ENCODE data around the gene ABHD12B. TPM values are rescaled to one million over a fixed set of nuclear protein-coding genes. Genes with fewer than 3 reads are reported as not detected.

Gene ABHD12B
- total and polyA plus RNA-seq, 2 of the 13 experiments (the other 11 are each of a cell fraction or from before 2014, with no cell fraction given), result not detected

DNA sequence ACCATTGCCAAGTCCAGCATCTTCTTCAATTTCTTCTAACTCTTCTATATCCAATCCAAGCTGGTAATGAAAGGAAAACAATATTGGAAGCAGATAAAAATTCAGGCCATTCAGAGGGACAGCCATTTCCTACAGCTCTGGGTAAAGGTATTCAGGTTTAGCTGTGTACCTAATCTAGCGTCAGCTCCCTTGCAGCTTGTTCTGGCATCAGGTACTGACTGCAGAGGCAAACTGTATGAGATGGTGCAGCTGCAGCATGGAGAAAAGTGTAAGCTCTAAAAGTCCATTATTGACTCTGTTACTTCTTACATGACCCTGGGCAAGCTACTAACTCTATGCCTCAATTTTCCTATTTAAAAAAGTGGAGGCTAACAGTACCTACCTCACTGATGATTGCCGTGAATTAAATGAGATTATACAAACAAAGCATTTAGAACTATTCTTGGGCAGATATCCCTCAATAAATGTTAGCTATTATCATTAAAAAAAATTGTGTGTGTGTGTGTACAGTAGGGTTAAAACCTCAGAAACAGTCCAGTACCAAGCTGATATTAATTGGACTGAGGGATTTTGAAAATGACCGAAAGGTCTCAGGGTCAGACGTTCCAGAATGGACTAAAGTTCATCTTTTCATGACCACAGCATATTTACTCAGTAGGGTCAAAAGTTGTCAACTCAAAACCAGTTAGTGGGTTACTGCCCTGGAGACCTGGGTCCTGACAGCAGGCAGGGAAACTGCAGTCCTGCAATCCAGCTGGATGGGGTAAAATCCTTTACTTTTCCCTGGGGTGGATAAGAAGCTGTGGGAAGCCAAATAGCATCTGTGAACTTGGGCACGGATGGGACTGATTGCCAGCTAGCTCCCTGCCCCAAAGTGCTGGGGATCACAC is 63.5 kb downstream of the ABHD12B start (continued):
- TF ChIP-seq TRAFD1 (CRISPR knock-in tag; IDR thresholded peaks at IDR 0.05; ENCODE audit: borderline replicate concordance) (no peak), PHF21A (CRISPR knock-in tag; IDR thresholded peaks at IDR 0.05) (peak; percentile 89), TIGD3 (CRISPR knock-in tag; IDR thresholded peaks at IDR 0.05; ENCODE audit: borderline replicate concordance) (no peak), ZNF597 (CRISPR knock-in tag; IDR thresholded peaks at IDR 0.05) (no peak), ZNF20 (CRISPR knock-in tag; IDR thresholded peaks at IDR 0.05) (no peak), CBFB (CRISPR knock-in tag; IDR thresholded peaks at IDR 0.05) (peak; percentile 76; the same call in 1 of the 2 replicates), THYN1 (CRISPR knock-in tag; IDR thresholded peaks at IDR 0.05; ENCODE audit: borderline replicate concordance, low read depth) (no peak), REL (CRISPR knock-in tag; conservative IDR thresholded peaks at IDR 0.05) (no peak), KAT8 (CRISPR knock-in tag; IDR thresholded peaks at IDR 0.05) (peak; percentile 56), ZNF274 (CRISPR knock-in tag; IDR thresholded peaks at IDR 0.05) (no peak), SIN3A (IDR thresholded peaks at IDR 0.05; ENCODE audit: borderline replicate concordance, low read depth, low read length) (0 out of 2 replicates have a peak, but pooled peaks have one; percentile 51), ZNF431 (CRISPR knock-in tag; IDR thresholded peaks at IDR 0.05; ENCODE audit: borderline replicate concordance, low read depth) (no peak)
- TF ChIP-seq, protein P1, sequence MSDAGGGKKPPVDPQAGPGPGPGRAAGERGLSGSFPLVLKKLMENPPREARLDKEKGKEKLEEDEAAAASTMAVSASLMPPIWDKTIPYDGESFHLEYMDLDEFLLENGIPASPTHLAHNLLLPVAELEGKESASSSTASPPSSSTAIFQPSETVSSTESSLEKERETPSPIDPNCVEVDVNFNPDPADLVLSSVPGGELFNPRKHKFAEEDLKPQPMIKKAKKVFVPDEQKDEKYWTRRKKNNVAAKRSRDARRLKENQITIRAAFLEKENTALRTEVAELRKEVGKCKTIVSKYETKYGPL (CRISPR knock-in tag; IDR thresholded peaks at IDR 0.05), result 0 out of 2 replicates have a peak, but pooled peaks have one; percentile 35
- TF ChIP-seq, protein P2, sequence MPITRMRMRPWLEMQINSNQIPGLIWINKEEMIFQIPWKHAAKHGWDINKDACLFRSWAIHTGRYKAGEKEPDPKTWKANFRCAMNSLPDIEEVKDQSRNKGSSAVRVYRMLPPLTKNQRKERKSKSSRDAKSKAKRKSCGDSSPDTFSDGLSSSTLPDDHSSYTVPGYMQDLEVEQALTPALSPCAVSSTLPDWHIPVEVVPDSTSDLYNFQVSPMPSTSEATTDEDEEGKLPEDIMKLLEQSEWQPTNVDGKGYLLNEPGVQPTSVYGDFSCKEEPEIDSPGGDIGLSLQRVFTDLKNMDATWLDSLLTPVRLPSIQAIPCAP (CRISPR knock-in tag; IDR thresholded peaks at IDR 0.05; ENCODE audit: low read depth), result no peak
- TF ChIP-seq, protein P3, sequence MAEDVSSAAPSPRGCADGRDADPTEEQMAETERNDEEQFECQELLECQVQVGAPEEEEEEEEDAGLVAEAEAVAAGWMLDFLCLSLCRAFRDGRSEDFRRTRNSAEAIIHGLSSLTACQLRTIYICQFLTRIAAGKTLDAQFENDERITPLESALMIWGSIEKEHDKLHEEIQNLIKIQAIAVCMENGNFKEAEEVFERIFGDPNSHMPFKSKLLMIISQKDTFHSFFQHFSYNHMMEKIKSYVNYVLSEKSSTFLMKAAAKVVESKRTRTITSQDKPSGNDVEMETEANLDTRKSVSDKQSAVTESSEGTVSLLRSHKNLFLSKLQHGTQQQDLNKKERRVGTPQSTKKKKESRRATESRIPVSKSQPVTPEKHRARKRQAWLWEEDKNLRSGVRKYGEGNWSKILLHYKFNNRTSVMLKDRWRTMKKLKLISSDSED (CRISPR knock-in tag; IDR thresholded peaks at IDR 0.05), result no peak
- TF ChIP-seq, protein P4, sequence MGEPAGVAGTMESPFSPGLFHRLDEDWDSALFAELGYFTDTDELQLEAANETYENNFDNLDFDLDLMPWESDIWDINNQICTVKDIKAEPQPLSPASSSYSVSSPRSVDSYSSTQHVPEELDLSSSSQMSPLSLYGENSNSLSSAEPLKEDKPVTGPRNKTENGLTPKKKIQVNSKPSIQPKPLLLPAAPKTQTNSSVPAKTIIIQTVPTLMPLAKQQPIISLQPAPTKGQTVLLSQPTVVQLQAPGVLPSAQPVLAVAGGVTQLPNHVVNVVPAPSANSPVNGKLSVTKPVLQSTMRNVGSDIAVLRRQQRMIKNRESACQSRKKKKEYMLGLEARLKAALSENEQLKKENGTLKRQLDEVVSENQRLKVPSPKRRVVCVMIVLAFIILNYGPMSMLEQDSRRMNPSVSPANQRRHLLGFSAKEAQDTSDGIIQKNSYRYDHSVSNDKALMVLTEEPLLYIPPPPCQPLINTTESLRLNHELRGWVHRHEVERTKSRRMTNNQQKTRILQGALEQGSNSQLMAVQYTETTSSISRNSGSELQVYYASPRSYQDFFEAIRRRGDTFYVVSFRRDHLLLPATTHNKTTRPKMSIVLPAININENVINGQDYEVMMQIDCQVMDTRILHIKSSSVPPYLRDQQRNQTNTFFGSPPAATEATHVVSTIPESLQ (CRISPR knock-in tag; conservative IDR thresholded peaks at IDR 0.05), result no peak
